HCEC 1CT (cell line): ENCODE measurements around the gene GJA5.

Source experiments
- DNase-seq: peaks from one replicate; pipeline ENCODE4 v3.0.0-alpha.2; 2017

The GJA5 gene

DNA sequence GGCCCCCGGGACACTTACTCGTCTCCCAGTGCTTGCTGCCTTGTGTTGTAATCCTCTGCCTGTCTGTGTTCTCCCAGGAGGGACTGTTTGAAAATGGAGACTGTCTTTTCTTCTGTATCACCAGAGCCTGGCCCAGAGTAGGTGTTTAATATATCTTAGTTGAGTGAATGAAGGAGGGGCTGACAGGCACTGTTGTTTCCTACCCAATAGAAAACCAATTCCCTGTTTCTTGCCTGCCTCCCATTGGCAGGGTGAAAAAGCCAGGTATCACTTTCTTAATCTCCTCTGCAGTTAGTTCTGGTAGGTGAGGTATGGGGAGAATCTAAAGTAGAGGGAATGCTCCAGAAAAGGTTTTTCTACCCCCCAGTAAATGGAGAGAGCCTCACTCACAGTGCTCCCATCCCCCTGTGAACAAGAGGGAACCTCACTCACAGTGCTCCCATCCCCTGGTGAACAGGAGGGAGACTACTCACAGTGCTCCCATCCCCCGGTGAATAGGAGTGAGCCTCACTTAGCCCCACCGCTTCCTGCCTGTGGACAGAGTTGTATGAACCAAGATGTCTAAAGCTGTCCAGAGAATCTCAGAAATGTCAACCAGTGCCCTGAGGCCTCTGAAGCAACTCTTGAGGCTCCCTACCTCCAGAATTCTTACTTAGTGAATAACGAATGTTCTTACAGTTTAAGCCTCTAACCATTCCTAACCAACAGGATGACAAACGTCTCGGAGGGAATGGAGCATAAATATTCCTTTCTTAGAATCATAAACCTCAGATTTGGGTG lies at the start of gene GJA5:
TSS of gene GJA5 (minus strand) at position 122 of the 780 bp plus-strand sequence. CDS start 1,364 bp downstream, outside the sequence.
- no peak for DNase-seq

GRCh38 chr1:147809236-147809635 lies 48.8 kb upstream of the GJA5 start:
- DNase-seq = no peak

- DNase-seq = no peak
These were observed 47.6 kb upstream of the GJA5 start for GRCh38 chr1:147808025-147808424.

DNA sequence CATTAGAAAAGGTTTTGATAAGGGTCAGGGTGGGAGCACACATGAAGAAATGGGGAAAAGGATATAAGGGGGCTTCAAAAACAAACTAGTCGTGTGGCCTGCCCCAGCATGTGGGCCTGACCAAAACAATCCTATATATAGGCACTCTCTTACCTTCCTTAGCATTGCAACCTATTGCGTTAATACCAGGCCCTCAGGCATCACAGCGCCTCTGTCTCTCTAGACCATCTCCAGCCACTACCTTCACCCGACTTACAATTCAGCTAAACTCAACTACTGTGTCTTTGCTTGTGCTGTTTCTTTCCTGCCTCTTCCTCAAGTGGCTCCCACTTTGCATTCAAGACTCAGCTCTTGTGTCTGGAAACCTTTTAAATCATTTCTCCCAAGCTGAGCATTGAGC lies 47.0 kb upstream of the GJA5 start:
- DNase-seq = no peak

GRCh38 chr1:147804942-147805723 lies 44.7 kb upstream of the GJA5 start:
- DNase-seq = no peak

DNA sequence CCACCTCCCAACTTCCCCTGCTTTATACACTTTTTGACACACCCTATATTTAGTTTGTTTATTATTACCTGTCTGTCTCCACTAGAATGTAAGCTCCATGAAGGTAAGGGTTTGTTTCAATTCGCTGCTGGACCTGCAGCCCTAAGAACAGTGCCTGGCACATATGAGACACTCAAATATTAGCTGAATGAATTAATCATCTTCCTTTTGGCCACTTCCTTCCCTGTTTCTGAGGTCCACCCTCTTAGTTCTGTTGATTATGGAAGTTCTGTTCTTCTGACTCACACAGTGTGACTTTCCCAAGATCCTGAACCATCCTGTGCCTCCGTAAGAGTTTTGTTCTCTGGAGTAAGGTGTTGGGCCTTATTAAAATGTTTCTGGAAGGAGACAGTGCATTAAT lies 40.4 kb upstream of the GJA5 start:
- DNase-seq = no peak

- DNase-seq = no peak
These were observed 38.3 kb upstream of the GJA5 start for GRCh38 chr1:147798731-147799130.

- DNase-seq = no peak
These were observed 34.2 kb upstream of the GJA5 start for GRCh38 chr1:147794570-147794969.

DNA sequence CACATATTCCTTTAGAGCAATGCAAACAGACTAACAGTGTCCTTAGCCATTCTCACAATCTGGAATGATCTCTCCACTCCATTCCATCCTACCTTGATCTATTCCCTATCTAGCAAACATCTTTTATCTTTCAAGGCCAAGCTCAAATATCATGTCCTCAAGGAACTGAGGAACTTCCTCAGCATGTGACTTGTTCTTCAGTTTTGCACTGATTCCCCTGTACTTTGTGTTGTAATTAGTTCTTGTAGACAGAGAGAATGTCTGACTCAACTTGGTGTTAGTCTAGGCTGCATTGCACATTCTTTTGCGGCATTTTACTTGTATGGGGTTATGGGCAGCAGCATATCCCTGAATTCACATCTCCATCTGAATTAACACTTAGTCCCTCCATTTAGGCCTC lies 31.5 kb upstream of the GJA5 start:
- DNase-seq = no peak

GRCh38 chr1:147787765-147788164 lies 27.4 kb upstream of the GJA5 start:
- no peak for DNase-seq

- DNase-seq = no peak
These were observed 26.1 kb upstream of the GJA5 start for GRCh38 chr1:147786536-147786935.

GRCh38 chr1:147785794-147786506 lies 25.5 kb upstream of the GJA5 start:
- DNase-seq = no peak

GRCh38 chr1:147784941-147785340 lies 24.5 kb upstream of the GJA5 start:
- DNase-seq = no peak

- DNase-seq = no peak
These were observed 20.7 kb upstream of the GJA5 start for GRCh38 chr1:147781056-147781471.

GRCh38 chr1:147777694-147778093 lies 17.3 kb upstream of the GJA5 start:
- DNase-seq = no peak

DNA sequence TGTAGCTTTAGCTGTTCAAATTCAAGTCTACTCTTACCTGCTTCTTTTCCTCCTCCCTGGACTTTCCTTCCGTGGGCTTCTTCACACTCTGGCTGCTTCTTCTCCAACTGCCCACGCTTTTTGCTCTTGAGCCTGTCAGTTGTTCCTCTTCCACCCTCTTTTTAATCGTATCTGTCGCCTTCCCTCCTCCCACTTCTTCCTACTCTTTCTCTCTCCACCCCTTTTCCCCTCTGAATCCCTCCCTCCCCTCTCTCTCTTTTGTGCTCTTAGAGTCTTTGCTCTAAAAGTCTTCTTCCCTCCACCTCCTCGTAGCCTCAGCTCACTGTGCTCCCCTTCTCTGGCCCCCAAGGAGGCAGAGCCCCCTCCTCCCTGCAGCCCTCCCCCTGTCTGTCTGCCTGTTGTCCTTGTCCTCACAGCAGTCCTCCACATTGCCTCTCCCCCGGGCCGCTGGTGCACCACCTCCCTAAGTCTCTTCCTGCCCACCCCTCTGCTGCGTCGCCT lies 12.9 kb upstream of the GJA5 start:
- no peak for DNase-seq

DNA sequence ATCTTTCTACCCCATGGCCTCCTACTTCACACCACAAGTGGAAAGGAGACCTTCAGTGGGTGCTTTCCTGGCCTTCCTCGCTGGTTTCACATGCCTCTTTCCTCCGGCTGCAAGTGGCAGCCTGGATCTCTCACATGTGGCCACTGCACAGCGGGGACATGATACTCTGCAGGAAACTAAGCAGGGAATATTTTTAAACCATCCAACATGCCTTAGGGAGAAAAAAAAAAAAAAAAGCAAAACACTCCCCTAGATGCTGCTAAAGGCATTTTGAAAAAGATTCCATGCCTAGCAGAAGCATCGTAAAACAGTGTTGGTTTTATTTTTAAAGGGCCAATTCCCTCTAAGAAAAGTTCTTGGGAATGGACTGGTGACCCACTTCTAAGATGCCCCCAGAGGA lies 12.2 kb upstream of the GJA5 start:
- no peak for DNase-seq

DNA sequence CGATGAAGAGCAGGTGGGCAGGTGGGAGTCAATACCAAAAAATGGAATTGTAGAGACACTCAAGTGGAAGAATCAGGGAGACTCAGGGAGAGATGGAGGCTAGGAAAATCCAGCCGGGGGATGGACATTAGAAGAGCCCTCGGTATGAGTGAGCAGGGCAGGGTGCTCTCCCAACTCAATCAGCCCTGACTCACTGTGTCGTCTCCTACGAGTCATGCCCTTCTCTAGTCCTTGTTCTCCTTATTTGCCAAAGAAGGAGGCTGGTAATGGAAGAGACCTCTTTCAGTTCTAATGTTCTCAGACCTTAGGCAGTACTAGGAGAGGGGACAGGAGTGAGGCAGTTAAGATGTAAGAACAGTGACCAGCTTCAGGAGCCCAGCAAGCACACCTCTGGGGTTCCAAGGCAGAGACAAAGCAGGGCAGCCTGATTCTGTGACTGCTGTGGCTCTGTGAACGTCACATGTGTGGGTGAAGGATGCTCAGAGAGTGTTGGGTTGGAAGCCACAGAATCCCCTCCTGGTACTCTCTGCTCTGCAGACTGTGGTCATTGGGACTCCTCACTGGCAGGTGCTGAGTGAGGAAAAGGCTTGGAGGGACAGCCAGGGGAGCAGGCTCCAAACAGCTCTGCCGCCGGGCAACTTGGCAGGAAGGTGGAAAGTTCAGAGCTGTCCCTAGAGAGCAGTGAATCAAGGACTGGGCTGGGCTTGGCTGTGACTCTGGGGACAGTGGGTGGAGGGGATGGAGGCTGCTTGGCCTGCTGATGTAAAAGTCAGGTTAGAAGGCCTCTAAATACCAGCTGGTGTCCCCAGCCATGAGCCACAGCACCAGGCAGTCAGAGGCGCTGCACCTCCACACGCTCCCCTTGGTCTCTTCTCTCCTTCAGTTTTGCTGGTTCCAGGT lies 11.1 kb upstream of the GJA5 start:
- no peak for DNase-seq

GRCh38 chr1:147769106-147769505 lies 8.7 kb upstream of the GJA5 start:
- DNase-seq = no peak

- DNase-seq = no peak
These were observed 8.2 kb upstream of the GJA5 start for GRCh38 chr1:147768582-147768981.

DNA sequence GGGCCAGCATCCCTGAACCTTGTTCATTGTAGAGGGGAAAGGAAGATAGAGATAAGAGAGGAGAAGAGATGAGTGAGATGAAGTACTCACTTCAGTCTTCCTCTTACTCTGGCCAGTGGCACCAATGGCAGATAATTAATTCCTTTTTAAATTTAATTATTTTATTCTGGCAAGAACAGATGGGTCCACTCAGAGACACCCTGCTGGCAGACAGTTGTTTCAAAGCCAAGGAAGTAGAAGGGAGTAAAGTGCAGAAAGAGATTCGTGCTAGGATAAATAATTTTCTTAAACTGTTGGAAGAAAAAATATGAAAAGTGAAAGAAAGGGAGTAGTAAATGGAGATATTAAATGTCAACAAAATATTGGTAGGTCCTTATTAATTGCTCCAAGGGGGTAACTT lies 7.7 kb upstream of the GJA5 start:
- DNase-seq = no peak
